Measurements from ENCODE around the gene TSSK1B.
"Not testable (repeated sequence)": the region's sequence is repeated elsewhere in the genome, so short reads cannot be mapped to it uniquely, and the experiment has no call there.

TSSK1B gene

GRCh38 chr5:113434889-113435288 lies at the start of gene TSSK1B:
Gene TSSK1B (minus strand): TSS chr5:113434989. CDS start chr5:113434839, 150 bp downstream.
- no peak for DNase-seq (ENCODE audit: low read depth in 2 of 2)

DNA sequence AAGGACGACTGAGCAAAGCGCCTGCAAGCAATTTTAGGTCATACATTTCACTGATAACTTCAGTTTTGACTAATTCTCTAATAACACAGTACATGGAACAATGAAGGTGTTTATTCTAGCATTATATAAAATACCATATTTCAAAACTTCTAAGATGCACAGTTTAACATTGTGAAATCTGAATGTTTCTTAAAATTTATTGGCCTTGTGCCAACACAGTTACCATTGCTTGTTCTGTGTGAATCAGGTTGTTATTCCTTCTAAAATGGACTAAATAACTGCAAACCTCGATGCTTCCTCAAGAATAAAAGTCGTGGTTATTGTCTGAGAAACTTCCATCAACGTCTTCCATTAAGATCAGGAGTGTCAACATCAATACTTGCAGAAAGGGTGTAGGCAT lies 45.5 kb upstream of the TSSK1B start:
- DNase-seq (ENCODE audit: low read depth in 2 of 2): no peak

GRCh38 chr5:113478691-113479090 lies 43.9 kb upstream of the TSSK1B start:
- no peak for DNase-seq (ENCODE audit: low read depth in 2 of 2)

DNA sequence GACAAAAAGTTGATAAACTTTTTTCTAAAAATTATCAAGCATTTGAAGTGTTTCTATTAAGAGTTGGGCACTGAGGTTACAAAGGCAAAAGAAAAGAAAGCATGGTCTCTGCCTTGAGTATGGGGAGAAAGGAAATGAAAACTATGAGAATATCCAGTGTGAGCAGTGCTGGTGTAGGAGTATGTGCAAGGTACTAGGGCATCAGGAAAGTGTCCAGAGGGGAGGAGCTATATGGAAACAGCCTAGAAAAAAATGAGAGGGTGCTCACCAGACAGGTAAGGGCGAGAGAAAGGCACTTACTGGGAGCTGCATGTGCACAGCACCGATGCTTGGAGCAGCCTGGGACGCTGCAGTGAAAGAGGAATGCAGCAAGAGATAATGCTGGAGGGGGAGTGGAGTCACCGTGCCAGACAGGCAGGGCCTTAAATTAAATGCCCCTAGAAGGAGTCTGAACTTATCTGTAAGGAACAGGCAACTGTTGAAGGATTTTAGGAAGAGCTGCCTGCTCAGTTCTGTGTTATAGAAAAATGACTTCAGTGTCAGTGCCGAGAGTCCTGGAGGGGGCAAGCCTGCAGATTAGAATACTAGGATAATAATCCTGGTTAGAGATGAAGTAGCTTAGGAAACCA lies 39.4 kb upstream of the TSSK1B start:
- DNase-seq (ENCODE audit: low read depth in 2 of 2): no peak

- DNase-seq (ENCODE audit: low read depth in 2 of 2): no peak
Observed at GRCh38 chr5:113463032-113463431, 28.2 kb upstream of the TSSK1B start.

DNA sequence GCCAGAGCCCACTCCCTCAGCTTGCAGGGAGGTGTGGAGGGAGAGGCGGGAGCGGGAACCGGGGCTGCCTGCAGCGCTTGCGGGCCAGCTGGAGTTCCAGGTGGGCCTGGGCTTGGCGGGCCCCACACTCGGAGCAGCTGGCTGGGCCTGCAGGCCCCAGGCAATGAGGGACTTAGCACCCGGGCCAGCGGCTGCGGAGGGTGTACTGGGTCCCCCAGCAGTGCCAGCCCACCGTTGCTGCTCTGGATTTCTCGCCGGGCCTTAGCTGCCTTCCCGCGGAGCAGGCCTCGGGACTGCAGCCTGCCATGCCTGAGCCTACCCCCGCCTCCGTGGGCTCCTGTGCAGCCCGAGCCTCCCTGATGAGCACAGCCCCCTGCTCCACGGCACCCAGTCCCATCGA lies 22.3 kb upstream of the TSSK1B start:
- not testable (repeated sequence) for DNase-seq (ENCODE audit: low read depth in 2 of 2)

- DNase-seq (ENCODE audit: low read depth in 2 of 2): no peak
Observed at GRCh38 chr5:113452941-113453340, 18.2 kb upstream of the TSSK1B start.

- DNase-seq (ENCODE audit: low read depth in 2 of 2): no peak
Observed at GRCh38 chr5:113451797-113452196, 17.0 kb upstream of the TSSK1B start.

DNA sequence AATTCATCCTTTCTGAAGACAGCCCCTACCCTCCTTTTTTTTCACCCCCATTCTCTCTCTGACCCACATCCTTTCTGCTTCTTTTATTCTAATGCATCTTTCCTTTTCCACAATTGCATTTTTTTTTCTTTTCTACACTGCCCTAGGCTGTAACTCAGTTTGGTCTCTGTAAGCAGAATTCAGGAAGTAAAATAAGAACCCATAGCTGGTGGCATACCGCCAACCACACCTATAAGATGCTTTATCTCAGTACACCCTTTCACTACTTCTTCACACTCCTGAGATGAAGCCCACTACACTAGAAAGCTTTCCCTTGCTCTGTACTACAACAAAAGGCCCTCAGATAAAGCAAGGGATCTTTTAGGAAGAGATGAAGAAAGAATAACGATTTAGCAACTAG lies 16.1 kb upstream of the TSSK1B start:
- DNase-seq (ENCODE audit: low read depth in 2 of 2): no peak

- no peak for DNase-seq (ENCODE audit: low read depth in 2 of 2)
Observed at GRCh38 chr5:113450462-113450861, 15.7 kb upstream of the TSSK1B start.

DNA sequence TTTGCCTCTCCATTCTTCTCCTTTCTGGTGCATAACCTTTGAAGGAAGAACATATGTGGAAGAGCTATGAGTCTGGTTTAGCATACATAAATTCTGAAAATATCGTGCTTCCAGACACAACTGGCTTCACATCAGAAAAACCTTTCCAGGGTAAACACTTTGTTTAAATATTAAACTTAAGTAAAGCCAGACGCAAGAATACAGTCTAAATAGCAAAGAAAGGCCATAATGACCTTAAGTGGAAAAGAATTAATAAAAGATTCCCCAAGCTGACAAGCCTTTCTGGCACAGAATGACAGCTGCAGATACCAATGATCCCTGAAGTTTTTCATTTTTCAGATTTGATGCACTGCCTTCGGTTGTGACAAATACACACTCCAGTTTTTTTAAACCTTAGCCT lies 13.5 kb upstream of the TSSK1B start:
- DNase-seq (ENCODE audit: low read depth in 2 of 2): no peak

- no peak for DNase-seq (ENCODE audit: low read depth in 2 of 2)
Observed at GRCh38 chr5:113447498-113448050, 12.8 kb upstream of the TSSK1B start.

DNA sequence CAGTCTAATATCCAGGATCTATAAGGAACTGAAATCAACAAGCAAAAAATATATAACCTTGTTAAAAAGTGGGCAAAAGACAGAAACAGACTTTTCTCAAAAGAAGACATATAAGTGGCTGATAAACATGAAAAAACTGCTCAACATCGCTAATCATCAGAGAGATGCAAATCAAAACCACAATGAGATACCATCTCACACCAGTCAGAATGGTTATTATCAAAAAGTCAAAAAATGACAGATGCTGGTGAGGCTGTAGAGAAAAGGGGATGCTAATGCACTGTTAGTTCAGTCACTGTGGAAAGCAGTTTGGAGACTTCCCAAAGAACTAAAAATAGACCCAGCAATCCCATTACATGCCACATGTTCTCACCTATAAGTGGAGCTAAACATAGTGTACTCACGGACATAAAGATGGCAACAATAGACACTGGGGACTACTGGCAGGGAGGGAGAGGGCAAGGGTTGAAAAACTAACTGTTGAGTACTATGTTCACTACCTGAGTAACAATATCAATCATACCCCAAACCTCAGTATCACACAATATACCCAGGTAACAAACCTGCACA lies 11.7 kb upstream of the TSSK1B start:
- no peak for DNase-seq (ENCODE audit: low read depth in 2 of 2)

- DNase-seq (ENCODE audit: low read depth in 2 of 2): no peak
Observed at GRCh38 chr5:113437111-113437510, 2.3 kb upstream of the TSSK1B start.

GRCh38 chr5:113435575-113435974 lies 786 bp upstream of the TSSK1B start:
- DNase-seq (ENCODE audit: low read depth in 2 of 2): no peak

- DNase-seq (ENCODE audit: low read depth in 2 of 2): no peak
Observed at GRCh38 chr5:113433862-113434612, 752 bp downstream of the TSSK1B start.

- no peak for DNase-seq (ENCODE audit: low read depth in 2 of 2)
Observed at GRCh38 chr5:113433071-113433470, 1.7 kb downstream of the TSSK1B start.

DNA sequence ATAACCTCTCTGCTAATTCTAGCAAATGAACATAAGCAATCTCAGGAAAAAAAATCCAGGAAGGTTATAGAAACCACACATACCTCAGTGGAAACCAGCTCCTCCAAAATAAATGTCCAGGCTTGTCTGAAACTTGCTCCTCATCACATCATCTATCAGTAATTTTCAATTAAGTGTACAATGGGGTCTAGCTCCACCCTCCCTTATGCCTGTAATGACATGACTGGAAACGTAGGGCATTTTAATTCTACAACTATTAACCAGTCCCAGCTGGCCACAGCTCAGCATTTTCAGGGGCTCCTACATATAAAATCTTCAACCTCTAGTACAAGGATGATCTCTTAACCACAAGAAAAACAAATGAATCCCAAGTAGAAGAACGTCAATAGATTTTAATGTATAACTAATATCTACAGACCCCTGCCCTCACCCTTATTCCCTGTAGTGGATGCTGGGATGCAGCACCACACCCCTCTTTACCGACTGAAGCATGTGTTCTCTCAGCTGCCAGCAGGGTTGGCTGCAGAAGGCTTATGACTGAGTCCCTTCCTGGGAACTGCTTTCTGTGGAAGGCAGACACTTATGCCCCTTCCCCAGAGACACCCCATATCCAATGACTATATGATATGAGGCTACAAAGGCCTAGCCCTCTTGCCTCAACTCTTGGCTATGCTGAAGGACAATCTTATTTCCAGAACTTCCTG lies 6.8 kb downstream of the TSSK1B start:
- no peak for DNase-seq (ENCODE audit: low read depth in 2 of 2)

GRCh38 chr5:113425909-113426308 lies 8.9 kb downstream of the TSSK1B start:
- no peak for DNase-seq (ENCODE audit: low read depth in 2 of 2)

DNA sequence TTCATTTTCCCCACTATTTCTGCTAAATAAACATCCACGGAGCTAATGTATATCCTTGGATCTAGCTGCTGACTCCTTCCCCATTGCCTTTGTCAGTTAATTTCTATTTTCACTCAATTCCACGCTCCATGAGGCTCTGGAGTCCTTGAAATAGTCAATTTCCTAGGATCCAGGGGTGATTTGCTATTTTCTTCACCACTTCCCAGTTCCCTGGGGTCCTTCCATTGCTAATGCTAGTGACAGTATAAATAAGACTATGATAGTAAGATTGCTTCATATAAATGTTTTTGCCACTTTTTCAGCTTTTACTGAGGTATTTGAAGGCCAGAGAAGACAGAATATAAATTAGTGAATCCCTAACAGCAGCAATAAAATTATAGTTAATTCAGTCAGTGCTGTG lies 13.1 kb downstream of the TSSK1B start:
- no peak for DNase-seq (ENCODE audit: low read depth in 2 of 2)

GRCh38 chr5:113405530-113405929 lies 29.3 kb downstream of the TSSK1B start:
- no peak for DNase-seq (ENCODE audit: low read depth in 2 of 2)

- no peak for DNase-seq (ENCODE audit: low read depth in 2 of 2)
Observed at GRCh38 chr5:113404269-113404668, 30.5 kb downstream of the TSSK1B start.

All from stimulated activated CD4-positive, alpha-beta T cell treated with anti-CD3 and anti-CD28 coated beads, Interleukin-1b, Interleukin-23, amount 100 ng/mL, for 4 hours (primary cell).